ENCODE data around the gene COL2A1. TPM values are rescaled to one million over a fixed set of nuclear protein-coding genes. Genes with fewer than 3 reads are reported as not detected.

The COL2A1 gene
- total RNA-seq, 2 experiments from 2014 or later: 0.34 TPM; not detected in 1

GRCh38 chr12:47946413-47947323 lies 57.6 kb downstream of the COL2A1 start:
- no peaks in the 10 kb centered on the region for H3K9me3 Mint-ChIP-seq
- POLR2A ChIA-PET: no interaction called here
- H3K36me3 Mint-ChIP-seq (ENCODE audit: low read depth): no peaks in the 10 kb centered on the region
- CTCF ChIA-PET: interaction anchor here (0.7 to 2.1 kb wide), 11 partner anchors 12 to 671 kb away, joined by 3 to 6 read pairs (median 3); partner anchors contain the start of gene TMEM106C
- H3K4me3 Mint-ChIP-seq: no peak overlapping the region
- TF ChIP-seq CTCF (IDR thresholded peaks at IDR 0.05): no peak
- H3K4me1 Mint-ChIP-seq (ENCODE audit: low read depth): no peaks in the 10 kb centered on the region
- no peak for DNase-seq
- intact Hi-C loops (cut with micrococcal nuclease): loop anchor here (10.0 kb wide), 1 partner anchor 82 kb away; no protein-coding TSS in a partner anchor
- no peak for ATAC-seq
- peaks cover 12% of the 10 kb centered on the region for H3K27me3 Mint-ChIP-seq
- H3K27ac Mint-ChIP-seq: peak overlapping the region; percentile 1

GRCh38 chr12:47945341-47945728 lies 58.9 kb downstream of the COL2A1 start:
- POLR2A ChIA-PET: no interaction called here
- TF ChIP-seq CTCF (IDR thresholded peaks at IDR 0.05): no peak

GRCh38 chr12:47944685-47945340 lies 59.5 kb downstream of the COL2A1 start:
- no peak overlapping the region for H3K4me3 Mint-ChIP-seq
- no peak for DNase-seq
- H3K36me3 Mint-ChIP-seq (ENCODE audit: low read depth): no peaks in the 10 kb centered on the region

More at GRCh38 chr12:47945341-47945728, 58.9 kb downstream of the COL2A1 start:
- peaks cover 4% of the 10 kb centered on the region for H3K4me1 Mint-ChIP-seq (ENCODE audit: low read depth)
- intact Hi-C loops (cut with micrococcal nuclease): loop anchor here (10.0 kb wide), 1 partner anchor 81 kb away; no protein-coding TSS in a partner anchor
- ATAC-seq (no peak), DNase-seq (no peak)
- H3K27me3 Mint-ChIP-seq: peaks cover 22% of the 10 kb centered on the region
- CTCF ChIA-PET: interaction anchor here (1.0 to 2.1 kb wide), 2 partner anchors 203 to 228 kb away, joined by 3 to 6 read pairs; no protein-coding TSS in a partner anchor
- no peak overlapping the region for H3K27ac Mint-ChIP-seq
- H3K9me3 Mint-ChIP-seq: no peaks in the 10 kb centered on the region
- no peaks in the 10 kb centered on the region for H3K36me3 Mint-ChIP-seq (ENCODE audit: low read depth)
- H3K4me3 Mint-ChIP-seq: no peak overlapping the region

GRCh38 chr12:47943623-47944340 lies 60.5 kb downstream of the COL2A1 start:
- no peak overlapping the region for H3K27ac Mint-ChIP-seq
- intact Hi-C loops (cut with micrococcal nuclease): loop anchor here (10.0 kb wide), 1 partner anchor 79 kb away; no protein-coding TSS in a partner anchor
- ATAC-seq (no peak), DNase-seq (no peak)
- no peak overlapping the region for H3K4me3 Mint-ChIP-seq
- ChIA-PET CTCF (no interaction called here), POLR2A (no interaction called here)
- no peaks in the 10 kb centered on the region for H3K9me3 Mint-ChIP-seq
- H3K27me3 Mint-ChIP-seq: peaks cover 24% of the 10 kb centered on the region
- H3K4me1 Mint-ChIP-seq (ENCODE audit: low read depth): peaks cover 4% of the 10 kb centered on the region
- TF ChIP-seq CTCF (IDR thresholded peaks at IDR 0.05): no peak
- no peaks in the 10 kb centered on the region for H3K36me3 Mint-ChIP-seq (ENCODE audit: low read depth)

More at GRCh38 chr12:47944685-47945340, 59.5 kb downstream of the COL2A1 start:
- H3K27ac Mint-ChIP-seq: no peak overlapping the region
- POLR2A ChIA-PET: no interaction called here
- H3K4me1 Mint-ChIP-seq (ENCODE audit: low read depth): peaks cover 4% of the 10 kb centered on the region
- intact Hi-C loops (cut with micrococcal nuclease): loop anchor here (10.0 kb wide), 1 partner anchor 80 kb away; no protein-coding TSS in a partner anchor
- CTCF ChIA-PET: no interaction called here
- ATAC-seq: no peak
- H3K27me3 Mint-ChIP-seq: peaks cover 24% of the 10 kb centered on the region
- no peak for TF ChIP-seq CTCF (IDR thresholded peaks at IDR 0.05)
- H3K9me3 Mint-ChIP-seq: no peaks in the 10 kb centered on the region
